Measurements from ENCODE around the gene CDKL2.

Gene CDKL2

DNA sequence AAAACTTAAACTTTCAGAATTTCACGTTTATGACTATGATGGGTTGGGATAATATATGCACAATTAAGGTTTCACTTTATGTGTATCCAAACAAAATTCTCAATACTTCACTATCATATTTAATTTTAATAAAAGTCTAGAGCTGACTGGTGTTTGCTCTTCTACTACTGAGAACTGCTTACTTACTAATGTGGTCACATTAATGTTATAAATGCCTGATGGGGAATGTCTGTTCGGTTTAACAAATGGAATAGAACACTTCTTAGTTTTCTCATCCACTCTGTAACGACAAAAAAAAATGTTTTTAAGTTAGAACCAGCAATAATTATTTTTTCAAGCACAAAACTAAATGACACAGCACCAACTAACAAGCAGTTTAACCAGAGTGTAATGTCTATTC lies 34.3 kb downstream of the CDKL2 start:
- no peak overlapping the region for H3K4ac ChIP-seq (ENCODE audit: low read length)
- no peak overlapping the region for H4K91ac ChIP-seq (ENCODE audit: low read depth, low read length, poor library complexity)
- H3K9me3 ChIP-seq (replicated peaks in 1 of 2; ENCODE audit: control insufficient read depth in 2 of 2, insufficient read depth in 1 of 2, low read depth in 1 of 2, low read length in 2 of 2) = no peaks in the 10 kb centered on the region
- H2BK12ac ChIP-seq (ENCODE audit: low read length) = no peak overlapping the region
- H3K9ac ChIP-seq (ENCODE audit: low read depth, low read length, poor library complexity) = no peak overlapping the region
- no peak overlapping the region for H2AFZ ChIP-seq (ENCODE audit: low read length)
- no peak overlapping the region for H3K14ac ChIP-seq (ENCODE audit: low read length)
- no peak overlapping the region for H3K23ac ChIP-seq (ENCODE audit: low read depth, low read length, poor library complexity)
- H2BK15ac ChIP-seq (ENCODE audit: low read length) = no peak overlapping the region
- no peaks in the 10 kb centered on the region for H3K36me3 ChIP-seq (replicated peaks in 1 of 2; ENCODE audit: control insufficient read depth in 2 of 2, insufficient read depth in 2 of 2, low read length in 2 of 2)
- H2AK5ac ChIP-seq (ENCODE audit: low read depth, low read length) = no peak overlapping the region
- no peak overlapping the region for H2BK5ac ChIP-seq (ENCODE audit: low read length)
- H3K27me3 ChIP-seq (ENCODE audit: control insufficient read depth in 3 of 3, insufficient read depth in 3 of 3, low read depth in 1 of 3, low read length in 3 of 3) = no peaks in the 10 kb centered on the region
- no peaks in the 10 kb centered on the region for H3K4me1 ChIP-seq (ENCODE audit: control insufficient read depth in 2 of 2, insufficient read depth in 1 of 2, low read depth in 1 of 2, low read length in 2 of 2)
- no peak overlapping the region for H3K27ac ChIP-seq (replicated peaks; ENCODE audit: low read length)
- DNase-seq (ENCODE audit: low spot score) = no peak
- H3K4me3 ChIP-seq (ENCODE audit: low read length in 2 of 2) = no peak overlapping the region
- H3K4me2 ChIP-seq (ENCODE audit: insufficient read depth, low read length, poor library complexity, severe bottlenecking) = no peak overlapping the region
- no CpG with 5 or more reads among the region's 3 CpGs for WGBS, 2 donors (ENCODE audit: extremely low coverage in 2 of 2, insufficient read length in 2 of 2, insufficient replicate concordance in 1 of 2)
- no peak overlapping the region for H3K18ac ChIP-seq (ENCODE audit: low read length)
- no peak overlapping the region for H2BK120ac ChIP-seq (ENCODE audit: low read depth, low read length)
- no peaks in the 10 kb centered on the region for H3K79me1 ChIP-seq (ENCODE audit: low read depth, low read length)
- H4K8ac ChIP-seq (ENCODE audit: low read depth, low read length) = no peak overlapping the region

- Histone ChIP-seq H3K18ac (ENCODE audit: low read length) (no peak overlapping the region), H3K36me3 (replicated peaks in 1 of 2; ENCODE audit: control insufficient read depth in 2 of 2, insufficient read depth in 2 of 2, low read length in 2 of 2) (no peaks in the 10 kb centered on the region), H2BK12ac (ENCODE audit: low read length) (no peak overlapping the region), H2AK5ac (ENCODE audit: low read depth, low read length) (no peak overlapping the region), H2AFZ (ENCODE audit: low read length) (no peak overlapping the region), H3K9me3 (replicated peaks in 1 of 2; ENCODE audit: control insufficient read depth in 2 of 2, insufficient read depth in 1 of 2, low read depth in 1 of 2, low read length in 2 of 2) (no peaks in the 10 kb centered on the region), H3K4ac (ENCODE audit: low read length) (no peak overlapping the region), H3K27ac (replicated peaks; ENCODE audit: low read length) (no peak overlapping the region), H3K79me1 (ENCODE audit: low read depth, low read length) (no peaks in the 10 kb centered on the region), H3K14ac (ENCODE audit: low read length) (no peak overlapping the region), H3K4me1 (ENCODE audit: control insufficient read depth in 2 of 2, insufficient read depth in 1 of 2, low read depth in 1 of 2, low read length in 2 of 2) (no peaks in the 10 kb centered on the region), H2BK5ac (ENCODE audit: low read length) (no peak overlapping the region), H4K8ac (ENCODE audit: low read depth, low read length) (no peak overlapping the region), H3K9ac (ENCODE audit: low read depth, low read length, poor library complexity) (no peak overlapping the region), H2BK120ac (ENCODE audit: low read depth, low read length) (no peak overlapping the region), H3K27me3 (ENCODE audit: control insufficient read depth in 3 of 3, insufficient read depth in 3 of 3, low read depth in 1 of 3, low read length in 3 of 3) (no peaks in the 10 kb centered on the region), H4K91ac (ENCODE audit: low read depth, low read length, poor library complexity) (no peak overlapping the region), H3K4me3 (ENCODE audit: low read length in 2 of 2) (no peak overlapping the region), H2BK15ac (ENCODE audit: low read length) (no peak overlapping the region), H3K4me2 (ENCODE audit: insufficient read depth, low read length, poor library complexity, severe bottlenecking) (no peak overlapping the region), H3K23ac (ENCODE audit: low read depth, low read length, poor library complexity) (no peak overlapping the region)
- no peak for DNase-seq (ENCODE audit: low spot score)
- no CpG with 5 or more reads among the region's 1 CpG for WGBS, 2 donors (ENCODE audit: extremely low coverage in 2 of 2, insufficient read length in 2 of 2, insufficient replicate concordance in 1 of 2)
These were observed 36.9 kb downstream of the CDKL2 start for GRCh38 chr4:75593393-75593792.

DNA sequence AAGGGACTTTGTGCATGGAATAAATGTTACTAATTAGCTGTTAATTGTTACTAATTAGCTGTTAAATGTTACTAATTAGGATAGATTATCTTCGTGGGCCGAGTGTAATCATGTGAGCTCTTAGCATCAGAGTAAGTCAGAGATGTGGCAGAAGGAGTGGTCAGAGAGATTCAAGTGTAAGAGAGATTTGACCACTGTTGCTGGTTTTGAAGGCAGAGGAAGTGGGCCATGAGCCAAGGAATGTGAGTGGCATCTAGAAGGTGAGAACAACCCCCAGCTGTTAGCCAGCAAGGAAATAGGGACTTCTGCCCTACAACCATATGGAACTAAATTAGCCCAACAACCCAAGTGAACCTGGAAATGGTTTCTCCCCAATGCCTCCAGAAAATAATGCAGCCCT lies 46.3 kb downstream of the CDKL2 start:
- no peak overlapping the region for H3K4ac ChIP-seq (ENCODE audit: low read length)
- H2BK12ac ChIP-seq (ENCODE audit: low read length) = no peak overlapping the region
- no peak overlapping the region for H3K18ac ChIP-seq (ENCODE audit: low read length)
- H3K27ac ChIP-seq (replicated peaks; ENCODE audit: low read length) = no peak overlapping the region
- no peaks in the 10 kb centered on the region for H3K4me1 ChIP-seq (ENCODE audit: control insufficient read depth in 2 of 2, insufficient read depth in 1 of 2, low read depth in 1 of 2, low read length in 2 of 2)
- no peak overlapping the region for H3K4me2 ChIP-seq (ENCODE audit: insufficient read depth, low read length, poor library complexity, severe bottlenecking)
- H2BK120ac ChIP-seq (ENCODE audit: low read depth, low read length) = no peak overlapping the region
- no peak overlapping the region for H3K23ac ChIP-seq (ENCODE audit: low read depth, low read length, poor library complexity)
- no peaks in the 10 kb centered on the region for H3K79me1 ChIP-seq (ENCODE audit: low read depth, low read length)
- no peak overlapping the region for H4K8ac ChIP-seq (ENCODE audit: low read depth, low read length)
- no peak overlapping the region for H2BK5ac ChIP-seq (ENCODE audit: low read length)
- H3K9me3 ChIP-seq (replicated peaks in 1 of 2; ENCODE audit: control insufficient read depth in 2 of 2, insufficient read depth in 1 of 2, low read depth in 1 of 2, low read length in 2 of 2) = no peaks in the 10 kb centered on the region
- H3K27me3 ChIP-seq (ENCODE audit: control insufficient read depth in 3 of 3, insufficient read depth in 3 of 3, low read depth in 1 of 3, low read length in 3 of 3) = no peaks in the 10 kb centered on the region
- H3K9ac ChIP-seq (ENCODE audit: low read depth, low read length, poor library complexity) = no peak overlapping the region
- H2AK5ac ChIP-seq (ENCODE audit: low read depth, low read length) = no peak overlapping the region
- no peak for DNase-seq (ENCODE audit: low spot score)
- no peak overlapping the region for H4K91ac ChIP-seq (ENCODE audit: low read depth, low read length, poor library complexity)
- H3K36me3 ChIP-seq (replicated peaks in 1 of 2; ENCODE audit: control insufficient read depth in 2 of 2, insufficient read depth in 2 of 2, low read length in 2 of 2) = no peaks in the 10 kb centered on the region
- no peak overlapping the region for H2AFZ ChIP-seq (ENCODE audit: low read length)
- H3K4me3 ChIP-seq (ENCODE audit: low read length in 2 of 2) = no peak overlapping the region
- no peak overlapping the region for H2BK15ac ChIP-seq (ENCODE audit: low read length)
- no CpG with 5 or more reads among the region's 2 CpGs for WGBS, 2 donors (ENCODE audit: extremely low coverage in 2 of 2, insufficient read length in 2 of 2, insufficient replicate concordance in 1 of 2)
- no peak overlapping the region for H3K14ac ChIP-seq (ENCODE audit: low read length)

DNA sequence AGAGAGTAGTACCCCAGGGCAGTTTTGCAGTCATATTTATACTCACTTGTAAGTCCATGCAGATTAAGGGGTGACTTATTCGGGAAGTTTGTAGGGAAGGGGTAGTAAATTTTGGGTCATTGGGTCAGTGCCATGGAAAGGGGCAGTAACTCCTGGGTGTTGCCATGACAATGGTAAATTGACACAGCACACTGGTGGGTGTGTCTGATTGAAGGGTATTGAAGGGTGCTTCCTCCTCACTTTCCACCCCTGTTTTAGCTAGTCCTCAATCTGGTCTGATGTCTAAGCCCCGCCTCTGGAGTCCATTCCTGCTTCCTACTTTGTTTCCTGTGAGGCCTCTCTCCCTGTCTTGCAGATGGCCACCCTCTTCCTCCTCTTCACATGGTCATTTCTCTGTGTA lies 62.6 kb downstream of the CDKL2 start:
- H3K4me2 ChIP-seq (ENCODE audit: insufficient read depth, low read length, poor library complexity, severe bottlenecking) = no peak overlapping the region
- H3K4ac ChIP-seq (ENCODE audit: low read length) = no peak overlapping the region
- no peak overlapping the region for H3K18ac ChIP-seq (ENCODE audit: low read length)
- H3K9me3 ChIP-seq (replicated peaks in 1 of 2; ENCODE audit: control insufficient read depth in 2 of 2, insufficient read depth in 1 of 2, low read depth in 1 of 2, low read length in 2 of 2) = peaks cover 4 to 8% of the 10 kb centered on the region in 2 donors
- H3K9ac ChIP-seq (ENCODE audit: low read depth, low read length, poor library complexity) = no peak overlapping the region
- no peak for DNase-seq (ENCODE audit: low spot score)
- H3K79me1 ChIP-seq (ENCODE audit: low read depth, low read length) = no peaks in the 10 kb centered on the region
- H3K27ac ChIP-seq (replicated peaks; ENCODE audit: low read length) = no peak overlapping the region
- H3K4me1 ChIP-seq (ENCODE audit: control insufficient read depth in 2 of 2, insufficient read depth in 1 of 2, low read depth in 1 of 2, low read length in 2 of 2) = no peaks in the 10 kb centered on the region
- no peak overlapping the region for H2BK12ac ChIP-seq (ENCODE audit: low read length)
- no peak overlapping the region for H2BK15ac ChIP-seq (ENCODE audit: low read length)
- H2AFZ ChIP-seq (ENCODE audit: low read length) = no peak overlapping the region
- H3K27me3 ChIP-seq (ENCODE audit: control insufficient read depth in 3 of 3, insufficient read depth in 3 of 3, low read depth in 1 of 3, low read length in 3 of 3) = peaks cover 0 to 11% (median 0%) of the 10 kb centered on the region in 3 experiments
- H3K4me3 ChIP-seq (ENCODE audit: low read length in 2 of 2) = no peak overlapping the region
- H4K8ac ChIP-seq (ENCODE audit: low read depth, low read length) = no peak overlapping the region
- no peak overlapping the region for H2BK5ac ChIP-seq (ENCODE audit: low read length)
- no peak overlapping the region for H3K23ac ChIP-seq (ENCODE audit: low read depth, low read length, poor library complexity)
- H2AK5ac ChIP-seq (ENCODE audit: low read depth, low read length) = no peak overlapping the region
- no peaks in the 10 kb centered on the region for H3K36me3 ChIP-seq (replicated peaks in 1 of 2; ENCODE audit: control insufficient read depth in 2 of 2, insufficient read depth in 2 of 2, low read length in 2 of 2)
- no CpG with 5 or more reads among the region's 2 CpGs for WGBS, 2 donors (ENCODE audit: extremely low coverage in 2 of 2, insufficient read length in 2 of 2, insufficient replicate concordance in 1 of 2)
- H4K91ac ChIP-seq (ENCODE audit: low read depth, low read length, poor library complexity) = no peak overlapping the region
- H3K14ac ChIP-seq (ENCODE audit: low read length) = no peak overlapping the region
- H2BK120ac ChIP-seq (ENCODE audit: low read depth, low read length) = no peak overlapping the region

Data from neuronal stem cell (in vitro differentiated cells).